ENCODE results near the gene CNKSR3. TPM values are rescaled to one million over a fixed set of nuclear protein-coding genes. Genes with fewer than 3 reads are reported as not detected.

The CNKSR3 gene
- total and polyA plus RNA-seq, 8 donors = 1.2 to 40.0 (median 6.2) TPM

DNA sequence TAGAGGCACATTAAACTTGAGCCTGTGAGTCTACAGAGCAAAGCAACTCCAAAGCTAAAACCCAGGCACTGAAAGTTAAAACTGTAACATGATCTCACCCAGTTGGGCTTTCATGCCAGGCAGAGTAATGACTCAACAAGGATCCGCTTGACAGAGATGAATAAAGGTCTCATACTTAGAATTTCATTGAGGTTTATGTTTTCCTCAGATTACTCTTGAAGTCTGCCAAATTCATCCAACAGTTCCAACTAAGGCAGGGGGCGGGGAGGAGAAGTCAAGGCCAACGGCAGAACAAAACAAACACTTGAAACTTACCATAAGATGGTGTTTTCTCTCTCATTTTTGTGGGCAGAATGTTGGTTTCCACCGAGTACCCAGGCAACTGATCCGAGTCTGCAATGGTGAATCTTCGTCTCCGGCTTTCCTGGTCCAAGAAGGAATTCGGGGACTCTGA is 99.8 kb downstream of the CNKSR3 start:
- 41 to 59% (median 55%) methylated on average over 8 of the region's 8 CpGs for WGBS, 5 donors
- DNase-seq = peak in 1 of 2 donors; percentile 87

GRCh38 chr6:154408891-154409500 is 101.5 kb downstream of the CNKSR3 start:
- 18 to 37% (median 29%) methylated on average over 4 of the region's 4 CpGs for WGBS, 5 donors
- H3K9me3 ChIP-seq = no peaks in the 10 kb centered on the region
- TF ChIP-seq POLR2AphosphoS5 (IDR thresholded peaks at IDR 0.05) (no peak), EP300 (IDR thresholded peaks at IDR 0.05) (no peak), CTCF (IDR thresholded peaks at IDR 0.05) (no peak), POLR2A (IDR thresholded peaks at IDR 0.05) (no peak)
- H3K27ac ChIP-seq = peak overlapping the region in 2 of 5 donors; percentile 78 to 79
- intact Hi-C loops (cut with DNase I; ENCODE audit: low total_unique reads) = no loop called here
- peak in 1 of 2 donors; percentile 48 for DNase-seq
- H3K4me1 ChIP-seq = peaks cover 4 to 46% (median 24%) of the 10 kb centered on the region in 4 donors
- H3K4me3 ChIP-seq = no peak overlapping the region
- H3K36me3 ChIP-seq = peaks cover 17 to 53% (median 40%) of the 10 kb centered on the region in 4 donors
- no peaks in the 10 kb centered on the region for H3K27me3 ChIP-seq

More for the DNA sequence above, 99.8 kb downstream of the CNKSR3 start:
- peak overlapping the region in 4 of 5 donors; percentile 64 to 79 (median 76) for H3K27ac ChIP-seq
- intact Hi-C loops (cut with DNase I; ENCODE audit: low total_unique reads) = no loop called here
- H3K27me3 ChIP-seq = no peaks in the 10 kb centered on the region
- TF ChIP-seq CTCF (IDR thresholded peaks at IDR 0.05) (no peak), POLR2AphosphoS5 (IDR thresholded peaks at IDR 0.05) (peak in 2 of 3 donors; percentile 29 to 70)
- no peak overlapping the region for H3K4me3 ChIP-seq
- H3K4me1 ChIP-seq = peaks cover 4 to 40% (median 21%) of the 10 kb centered on the region in 4 donors
- no peaks in the 10 kb centered on the region for H3K9me3 ChIP-seq
- H3K36me3 ChIP-seq = peaks cover 17 to 56% (median 45%) of the 10 kb centered on the region in 4 donors

DNA sequence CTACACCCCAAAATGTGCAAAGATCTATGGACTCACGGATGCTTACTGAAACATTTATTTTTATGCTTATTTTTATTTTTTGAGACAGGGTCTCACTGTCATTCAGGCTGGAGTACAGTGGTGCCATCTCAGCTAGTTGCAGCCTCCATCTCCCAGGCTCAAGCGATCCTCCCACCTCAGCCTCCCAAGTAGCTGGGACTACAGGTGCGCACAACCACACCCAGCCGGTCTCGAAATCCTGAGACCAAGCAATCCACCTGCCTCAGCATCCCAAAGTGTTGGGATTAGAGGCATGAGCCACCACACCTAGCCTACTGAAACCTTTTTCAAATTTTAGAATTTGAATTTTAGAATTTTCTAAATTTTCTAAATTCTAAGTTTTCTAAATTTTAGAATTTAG is 103.0 kb downstream of the CNKSR3 start:
- no peak for TF ChIP-seq POLR2A (IDR thresholded peaks at IDR 0.05)
- no peak for TF ChIP-seq POLR2AphosphoS5 (IDR thresholded peaks at IDR 0.05)
- no peak for TF ChIP-seq EP300 (IDR thresholded peaks at IDR 0.05)
- no peak for TF ChIP-seq CTCF (IDR thresholded peaks at IDR 0.05)
- H3K27me3 ChIP-seq = no peaks in the 10 kb centered on the region
- DNase-seq = no peak
- no peak overlapping the region for H3K27ac ChIP-seq
- H3K9me3 ChIP-seq = no peaks in the 10 kb centered on the region
- peaks cover 4 to 51% (median 25%) of the 10 kb centered on the region in 4 donors for H3K4me1 ChIP-seq
- H3K4me3 ChIP-seq = no peak overlapping the region
- peaks cover 12 to 43% (median 30%) of the 10 kb centered on the region in 4 donors for H3K36me3 ChIP-seq
- intact Hi-C loops (cut with DNase I; ENCODE audit: low total_unique reads) = no loop called here
- WGBS, 5 donors = 95 to 99% (median 96%) methylated on average over 5 of the region's 5 CpGs

DNA sequence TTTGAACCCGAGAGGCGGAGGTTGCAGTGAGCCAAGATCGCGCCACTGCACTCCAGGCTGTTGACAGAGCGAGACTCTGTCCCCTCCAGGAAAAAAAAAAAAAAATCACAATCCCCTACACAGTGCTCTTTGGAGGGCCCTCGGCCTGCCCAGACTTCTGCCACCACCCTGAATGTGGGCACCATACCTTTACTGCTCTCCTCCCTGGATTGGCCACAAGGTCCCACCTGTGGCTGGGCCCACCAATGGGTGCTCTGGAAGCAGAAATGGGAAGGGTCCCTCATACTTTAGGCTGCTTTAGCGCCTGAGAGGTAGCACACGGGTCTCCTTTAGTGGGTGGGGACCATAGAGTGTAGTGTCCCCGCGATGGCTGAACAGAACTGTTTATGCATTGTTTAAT is 103.6 kb downstream of the CNKSR3 start:
- no peak for DNase-seq
- intact Hi-C loops (cut with DNase I; ENCODE audit: low total_unique reads) = no loop called here

More for the DNA sequence above, 103.6 kb downstream of the CNKSR3 start:
- H3K9me3 ChIP-seq = no peaks in the 10 kb centered on the region
- 92 to 97% (median 94%) methylated on average over 10 of the region's 10 CpGs for WGBS, 5 donors
- peaks cover 4 to 45% (median 23%) of the 10 kb centered on the region in 4 donors for H3K4me1 ChIP-seq
- H3K36me3 ChIP-seq = peaks cover 12 to 43% (median 31%) of the 10 kb centered on the region in 4 donors
- TF ChIP-seq POLR2AphosphoS5 (IDR thresholded peaks at IDR 0.05) (no peak), POLR2A (IDR thresholded peaks at IDR 0.05) (no peak), CTCF (IDR thresholded peaks at IDR 0.05) (no peak), EP300 (IDR thresholded peaks at IDR 0.05) (no peak)
- no peak overlapping the region for H3K27ac ChIP-seq
- H3K27me3 ChIP-seq = no peaks in the 10 kb centered on the region
- no peak overlapping the region for H3K4me3 ChIP-seq
